ENCODE data around the gene MYL12B.

DNA sequence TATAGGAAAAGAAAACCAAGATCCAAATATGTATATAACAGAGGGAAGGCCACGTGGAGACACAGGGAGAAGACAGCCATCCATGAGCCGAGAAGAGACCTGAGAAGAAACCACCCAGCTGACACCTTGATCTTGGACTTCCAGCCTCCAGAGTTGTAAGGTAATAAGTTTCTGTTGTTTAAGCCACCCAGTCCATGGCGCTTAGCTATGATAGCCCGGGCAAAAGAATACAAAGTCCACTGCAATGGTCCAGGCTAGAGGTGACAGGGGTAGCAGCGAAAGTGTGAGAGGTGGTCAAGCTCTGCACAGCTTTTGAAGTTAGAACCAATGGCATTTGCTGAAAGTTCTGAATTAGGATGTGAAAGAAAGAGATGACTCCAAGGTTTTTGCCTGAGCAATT lies 44.9 kb upstream of the MYL12B start:
- TF ChIP-seq, protein P1, sequence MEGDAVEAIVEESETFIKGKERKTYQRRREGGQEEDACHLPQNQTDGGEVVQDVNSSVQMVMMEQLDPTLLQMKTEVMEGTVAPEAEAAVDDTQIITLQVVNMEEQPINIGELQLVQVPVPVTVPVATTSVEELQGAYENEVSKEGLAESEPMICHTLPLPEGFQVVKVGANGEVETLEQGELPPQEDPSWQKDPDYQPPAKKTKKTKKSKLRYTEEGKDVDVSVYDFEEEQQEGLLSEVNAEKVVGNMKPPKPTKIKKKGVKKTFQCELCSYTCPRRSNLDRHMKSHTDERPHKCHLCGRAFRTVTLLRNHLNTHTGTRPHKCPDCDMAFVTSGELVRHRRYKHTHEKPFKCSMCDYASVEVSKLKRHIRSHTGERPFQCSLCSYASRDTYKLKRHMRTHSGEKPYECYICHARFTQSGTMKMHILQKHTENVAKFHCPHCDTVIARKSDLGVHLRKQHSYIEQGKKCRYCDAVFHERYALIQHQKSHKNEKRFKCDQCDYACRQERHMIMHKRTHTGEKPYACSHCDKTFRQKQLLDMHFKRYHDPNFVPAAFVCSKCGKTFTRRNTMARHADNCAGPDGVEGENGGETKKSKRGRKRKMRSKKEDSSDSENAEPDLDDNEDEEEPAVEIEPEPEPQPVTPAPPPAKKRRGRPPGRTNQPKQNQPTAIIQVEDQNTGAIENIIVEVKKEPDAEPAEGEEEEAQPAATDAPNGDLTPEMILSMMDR (conservative IDR thresholded peaks at IDR 0.05) = no peak
- TF ChIP-seq EZH2 (IDR thresholded peaks at IDR 0.05; ENCODE audit: low read depth) = no peak

All from PC-9 (cell line).